RPMI8226 (cell line): ENCODE results near the gene MAPK8.

Source experiments
- DNase-seq: peaks from one replicate; pipeline ENCODE4 v3.0.0-alpha.2; 2015

MAPK8 gene

GRCh38 chr10:48464871-48465736, 158.6 kb downstream of the MAPK8 start:
- no peak for DNase-seq

DNA sequence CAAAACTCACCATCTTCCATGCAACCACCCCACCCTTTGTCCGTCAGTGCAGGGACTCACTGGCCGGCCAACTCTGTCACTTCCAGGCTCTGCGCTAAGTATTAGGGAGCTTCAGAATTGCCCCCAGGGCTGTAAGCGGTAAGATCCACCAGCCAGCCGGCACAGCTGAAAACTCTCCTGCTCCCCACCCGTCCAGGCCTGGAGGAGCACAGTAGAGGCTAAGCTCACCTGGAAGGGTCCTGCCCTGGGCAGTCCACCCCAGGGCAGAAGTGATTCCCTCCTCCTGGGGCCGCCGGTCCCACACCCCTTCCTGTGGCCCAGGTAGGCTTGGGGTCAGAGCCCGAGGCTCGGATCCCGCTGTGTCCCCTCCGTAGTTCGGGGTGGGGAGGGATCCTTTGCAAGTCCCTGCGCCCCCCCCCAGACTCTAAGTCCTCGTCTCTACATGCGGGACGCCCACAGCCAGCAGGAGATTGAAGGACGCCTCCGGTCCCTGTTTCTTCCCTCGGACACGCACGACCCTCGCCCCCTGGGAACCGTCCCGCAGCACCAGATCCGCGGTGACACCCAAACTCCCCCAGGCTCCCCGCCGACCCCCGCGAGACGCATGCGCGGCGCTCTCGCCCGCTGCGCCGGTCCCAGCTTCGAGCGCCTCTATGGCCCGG, 159.5 kb downstream of the MAPK8 start:
- DNase-seq, result no peak

GRCh38 chr10:48466611-48467240, 160.2 kb downstream of the MAPK8 start:
- DNase-seq, result no peak

DNA sequence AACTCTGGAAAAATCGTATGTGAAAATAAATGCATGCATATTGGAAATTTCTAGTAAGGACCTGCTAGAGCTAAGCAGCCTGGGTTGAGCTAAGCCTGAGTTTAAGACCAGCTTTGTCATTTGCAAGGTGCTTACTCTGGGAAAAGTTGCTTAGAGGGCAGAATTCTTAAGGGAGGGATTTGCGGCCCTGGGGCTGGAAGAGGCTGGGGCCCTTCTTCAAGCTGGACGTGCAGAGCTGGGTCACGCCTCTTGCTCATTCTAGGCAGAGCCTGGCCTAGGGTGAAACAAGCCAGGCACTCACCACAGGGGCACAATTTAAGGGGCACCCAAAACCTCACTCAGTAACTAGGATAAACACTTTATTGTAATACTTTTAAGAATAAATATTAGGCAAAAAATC, 161.2 kb downstream of the MAPK8 start:
- peak; percentile 54 for DNase-seq

- no peak for DNase-seq
Observed at GRCh38 chr10:48468130-48468790, 161.8 kb downstream of the MAPK8 start.

DNA sequence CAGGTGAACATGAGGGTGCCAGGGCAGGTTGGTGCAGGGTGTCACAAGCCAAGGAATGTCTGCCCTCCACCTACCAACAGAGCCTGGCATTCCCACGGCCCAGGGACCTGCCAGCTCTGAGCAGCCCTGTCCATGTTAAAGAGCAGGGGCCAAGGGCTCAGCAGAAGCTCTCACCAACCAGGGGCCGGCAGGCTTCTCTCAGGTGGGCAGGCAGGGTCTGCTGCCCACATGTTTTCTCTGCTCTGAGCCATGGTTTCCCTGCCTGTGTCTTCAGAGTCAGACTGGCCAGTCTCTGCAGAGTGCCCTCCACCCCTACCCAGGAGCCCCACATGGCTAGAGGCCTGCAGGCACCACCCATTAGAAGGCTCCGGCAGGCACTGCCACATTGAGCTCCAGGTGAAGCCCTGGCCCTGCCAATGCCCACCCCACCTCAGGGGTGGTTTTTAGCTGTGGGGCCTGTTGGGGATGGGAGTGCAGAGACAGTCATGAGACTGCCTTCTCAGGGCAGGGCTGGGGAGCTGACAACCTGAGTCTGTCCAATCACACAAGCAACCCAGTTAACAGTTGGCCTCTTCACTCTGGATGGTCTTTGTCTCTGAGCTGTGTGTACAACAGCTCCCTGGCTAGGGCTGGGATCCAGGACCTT, 162.5 kb downstream of the MAPK8 start:
- DNase-seq, result no peak

DNA sequence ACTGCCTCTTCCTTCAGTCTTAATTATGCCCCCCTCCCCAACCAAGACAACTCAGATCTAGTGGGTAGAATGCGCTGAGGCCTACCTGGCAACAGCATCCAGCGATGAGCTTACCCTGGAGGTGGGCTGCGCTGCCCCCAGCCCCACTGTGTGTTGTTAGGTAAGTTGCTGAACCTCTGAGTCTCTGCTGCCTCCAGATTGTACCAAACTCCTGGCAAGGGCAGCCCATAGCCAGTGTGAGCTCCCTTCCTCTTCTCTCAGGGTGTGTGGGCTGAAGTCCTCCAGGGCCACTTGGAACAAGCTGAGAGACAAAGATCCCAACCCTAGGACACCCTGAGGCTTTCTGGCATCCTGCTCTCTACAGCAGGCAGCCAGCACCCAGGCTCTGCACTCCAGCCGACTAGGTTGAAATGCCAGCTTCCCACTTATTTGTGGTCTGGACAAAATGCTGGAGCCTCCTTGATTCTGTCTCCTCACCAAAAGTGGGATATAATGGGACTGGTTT, 163.1 kb downstream of the MAPK8 start:
- no peak for DNase-seq

- DNase-seq, result no peak
Observed at GRCh38 chr10:48470115-48470892, 163.8 kb downstream of the MAPK8 start.

- DNase-seq, result no peak
Observed at GRCh38 chr10:48470893-48471805, 164.7 kb downstream of the MAPK8 start.

GRCh38 chr10:48472501-48473069, 166.1 kb downstream of the MAPK8 start:
- no peak for DNase-seq

GRCh38 chr10:48473704-48474103, 167.2 kb downstream of the MAPK8 start:
- no peak for DNase-seq

- DNase-seq, result no peak
Observed at GRCh38 chr10:48474765-48475365, 168.4 kb downstream of the MAPK8 start.

GRCh38 chr10:48475943-48476278, 169.4 kb downstream of the MAPK8 start:
- DNase-seq, result no peak

DNA sequence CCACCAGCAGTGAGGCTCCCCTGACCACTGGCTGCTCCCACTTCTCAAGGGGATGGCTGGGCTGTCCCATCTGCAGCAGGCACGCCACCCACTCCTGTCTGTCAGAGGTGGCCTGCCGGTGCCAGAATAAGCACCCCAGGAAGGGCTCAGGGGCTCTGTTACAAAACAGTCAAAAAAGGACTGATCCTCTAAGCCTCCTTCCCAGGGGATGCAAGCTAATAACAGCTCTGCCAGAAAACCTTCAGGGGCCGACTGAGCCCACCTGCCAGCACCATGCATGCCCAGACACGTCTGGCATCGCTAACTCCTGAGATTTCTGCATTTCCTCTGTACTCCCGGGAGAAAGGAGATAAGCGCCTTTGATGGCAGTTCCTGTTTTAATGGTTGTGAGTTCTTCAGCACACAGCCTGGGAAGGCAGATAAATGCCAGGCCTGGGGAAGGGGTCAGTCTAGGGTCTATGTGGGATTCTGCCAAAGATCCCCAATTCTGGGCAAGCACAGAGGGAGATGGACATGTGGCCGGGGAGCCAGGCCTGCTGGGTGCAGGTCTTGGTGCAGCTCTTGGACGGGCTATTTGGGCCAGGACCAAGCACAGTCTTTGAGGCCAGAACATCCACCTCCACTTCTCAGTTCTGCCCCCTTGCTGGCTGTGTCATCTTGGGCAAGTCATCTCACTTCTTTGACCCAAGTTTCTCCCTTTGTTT, 170.0 kb downstream of the MAPK8 start:
- DNase-seq, result no peak

GRCh38 chr10:48477141-48477540, 170.7 kb downstream of the MAPK8 start:
- DNase-seq, result no peak

- no peak for DNase-seq
Observed at GRCh38 chr10:48477616-48478015, 171.1 kb downstream of the MAPK8 start.

DNA sequence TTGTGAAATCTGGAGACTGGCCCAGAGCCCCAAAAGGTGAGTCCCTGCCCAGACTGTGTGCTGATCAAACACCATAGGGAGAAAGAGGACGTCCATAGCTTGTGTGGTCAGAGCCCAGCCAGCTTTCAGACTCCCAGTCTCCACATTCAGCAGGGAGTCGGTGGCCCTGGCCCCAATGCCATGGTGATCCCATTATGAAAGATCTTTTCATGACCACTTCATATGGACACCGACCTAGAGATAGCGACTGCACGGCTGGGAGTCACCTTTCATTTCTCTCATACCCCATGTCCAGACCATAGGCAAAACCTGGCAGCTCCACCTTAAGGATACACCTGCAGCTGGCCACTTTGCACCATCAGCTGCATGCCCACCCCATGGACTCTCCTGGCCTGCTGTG, 172.0 kb downstream of the MAPK8 start:
- DNase-seq, result no peak

DNA sequence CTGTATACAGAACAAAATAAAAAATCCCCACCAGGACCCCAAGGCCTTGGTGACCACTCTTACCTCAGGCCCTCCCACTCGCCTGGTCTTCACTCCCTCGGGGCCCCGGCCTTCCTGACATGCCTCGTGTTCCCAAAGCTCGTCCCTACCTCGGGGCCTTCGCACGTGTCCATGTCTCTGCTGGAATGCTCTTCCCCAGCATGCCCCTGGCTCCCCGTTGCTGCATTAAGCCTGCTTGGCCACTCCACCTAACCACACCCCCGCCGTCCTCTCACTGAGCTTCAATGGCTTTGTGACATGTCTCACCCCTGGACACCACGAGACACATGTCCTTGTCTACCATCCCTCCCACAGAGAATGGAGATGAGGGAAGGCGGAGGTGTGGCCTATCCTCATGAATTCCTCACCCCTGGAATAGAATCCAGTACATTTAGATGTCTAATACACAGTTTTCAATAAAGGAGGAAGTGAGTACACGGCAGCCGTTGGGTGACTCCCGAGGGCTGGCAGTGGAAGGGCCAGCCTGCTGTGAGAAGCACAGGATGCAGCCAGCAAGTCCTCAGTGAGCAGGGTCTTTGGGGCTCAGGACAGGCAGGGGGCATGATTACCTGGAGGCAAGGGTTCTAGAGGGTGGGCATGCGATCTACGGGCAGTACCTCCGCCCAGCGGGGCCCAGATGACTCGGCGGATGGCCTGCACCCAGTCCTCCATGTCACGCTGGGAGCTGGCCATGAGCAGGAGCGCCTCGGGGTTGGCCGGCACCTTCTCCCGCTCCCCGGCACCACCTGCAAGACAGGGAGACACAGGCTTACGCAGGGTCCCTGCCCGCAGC, 172.7 kb downstream of the MAPK8 start:
- no peak for DNase-seq
